Measurements from ENCODE around the gene GOPC.

GOPC gene

DNA sequence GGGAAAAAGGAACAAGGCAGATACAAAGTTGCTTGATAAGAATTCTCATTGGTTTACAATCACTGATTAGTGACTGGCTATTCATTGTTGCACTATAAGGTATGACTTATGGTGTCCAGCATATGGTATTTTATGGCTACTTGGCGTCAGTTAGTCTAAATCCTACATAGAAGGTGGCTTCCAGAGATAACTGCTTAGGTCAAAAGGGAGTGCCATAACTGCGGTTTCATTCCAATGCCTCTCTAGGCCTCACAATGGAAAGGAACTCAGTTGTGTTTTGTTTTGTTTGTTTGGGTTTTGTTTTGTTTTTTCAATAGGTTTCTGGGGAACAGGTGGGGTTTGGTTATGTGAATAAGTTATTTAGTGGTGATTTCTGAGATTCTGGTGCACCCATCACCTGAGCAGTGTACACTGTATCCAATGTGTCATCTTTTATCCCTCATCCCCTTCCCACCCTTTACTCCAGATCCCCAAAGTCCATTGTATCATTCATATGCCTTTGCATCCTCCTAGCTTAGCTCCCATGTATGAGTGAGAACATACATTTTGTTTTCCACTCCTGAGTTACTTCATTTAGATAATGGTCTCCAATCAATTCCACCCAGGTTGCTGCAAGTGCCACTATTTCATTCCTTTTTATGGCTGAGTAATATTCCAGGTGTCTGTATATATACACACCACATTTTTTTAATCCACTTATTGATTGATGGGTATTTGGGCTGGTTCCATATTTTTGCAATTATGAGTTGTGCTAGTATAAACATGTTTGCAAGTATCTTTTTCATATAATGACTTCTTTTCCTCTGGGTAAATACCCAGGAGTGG, 7.0 kb downstream of the GOPC start:
- DNase-seq (ENCODE audit: low read depth in 2 of 2), result no peak

- no peak for DNase-seq (ENCODE audit: low read depth in 2 of 2)
Observed at GRCh38 chr6:117592983-117593759, 9.1 kb downstream of the GOPC start.

DNA sequence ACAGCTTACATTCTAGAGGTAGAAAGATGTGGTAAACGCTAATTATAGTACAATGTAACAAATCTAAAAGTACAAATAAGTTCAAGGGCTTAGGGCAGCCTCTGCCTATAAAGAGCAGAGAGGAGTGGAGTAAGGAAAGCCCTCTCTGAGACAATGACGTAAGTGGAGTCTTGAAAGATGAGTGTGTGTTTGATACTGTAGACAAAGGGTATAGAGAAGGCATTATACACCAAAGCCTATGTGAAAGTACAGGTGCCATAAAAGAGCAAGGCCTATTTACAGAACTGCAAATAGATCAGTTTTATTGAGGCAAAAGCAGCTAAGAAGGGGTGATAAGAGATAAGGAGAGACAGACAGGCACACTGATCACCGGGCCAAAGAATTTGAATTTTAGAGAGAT, 10.9 kb downstream of the GOPC start:
- no peak for DNase-seq (ENCODE audit: low read depth in 2 of 2)

DNA sequence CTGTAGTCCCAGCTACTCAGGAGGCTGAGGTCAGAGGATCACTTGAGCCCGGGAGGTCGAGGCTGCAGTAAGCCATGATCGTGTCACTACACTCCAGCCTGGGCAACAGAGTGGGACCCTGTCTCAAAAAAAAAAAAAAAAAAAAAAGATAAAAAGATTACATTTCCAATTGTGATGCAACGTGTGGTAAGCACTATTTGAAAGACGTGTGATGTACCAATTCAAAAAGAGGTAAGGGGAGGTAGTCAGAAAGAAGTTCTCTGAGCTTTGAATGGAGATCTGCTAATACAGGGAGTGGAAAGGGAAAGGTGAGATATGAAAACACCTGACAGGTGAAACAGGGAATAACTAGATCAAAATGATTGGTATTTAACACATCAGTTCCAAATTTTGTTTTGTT, 11.9 kb downstream of the GOPC start:
- no peak for DNase-seq (ENCODE audit: low read depth in 2 of 2)

GRCh38 chr6:117585647-117586046, 16.7 kb downstream of the GOPC start:
- no peak for DNase-seq (ENCODE audit: low read depth in 2 of 2)

GRCh38 chr6:117574198-117574597, 28.1 kb downstream of the GOPC start:
- no peak for DNase-seq (ENCODE audit: low read depth in 2 of 2)

- DNase-seq (ENCODE audit: low read depth in 2 of 2), result no peak
Observed at GRCh38 chr6:117573006-117573680, 29.2 kb downstream of the GOPC start.

DNA sequence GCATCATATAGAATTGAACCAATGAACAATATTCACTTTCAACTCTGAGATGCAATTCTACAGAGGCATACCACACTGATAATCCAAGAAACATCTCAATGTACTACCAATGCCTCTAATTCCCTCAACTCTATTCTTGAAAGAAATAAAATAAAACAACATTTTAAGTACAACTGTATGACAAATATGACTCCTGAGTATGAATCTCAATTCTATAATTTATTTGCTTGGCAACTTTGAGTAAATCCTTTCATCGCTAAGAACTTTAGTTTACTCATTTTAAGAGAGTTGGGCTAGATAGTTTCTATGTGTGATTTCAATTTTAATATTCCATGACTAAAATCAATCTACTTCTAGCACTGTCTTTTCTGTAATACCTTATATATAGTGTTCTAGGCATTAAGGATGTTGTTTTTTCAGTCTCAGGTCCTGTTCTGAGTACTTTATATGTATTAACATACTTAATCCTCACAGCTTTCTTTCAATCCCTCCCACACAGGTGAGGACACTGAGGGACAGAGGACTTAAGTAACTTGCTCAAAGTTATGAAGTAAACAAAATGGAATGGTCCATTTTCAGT, 33.4 kb downstream of the GOPC start:
- DNase-seq (ENCODE audit: low read depth in 2 of 2), result no peak

DNA sequence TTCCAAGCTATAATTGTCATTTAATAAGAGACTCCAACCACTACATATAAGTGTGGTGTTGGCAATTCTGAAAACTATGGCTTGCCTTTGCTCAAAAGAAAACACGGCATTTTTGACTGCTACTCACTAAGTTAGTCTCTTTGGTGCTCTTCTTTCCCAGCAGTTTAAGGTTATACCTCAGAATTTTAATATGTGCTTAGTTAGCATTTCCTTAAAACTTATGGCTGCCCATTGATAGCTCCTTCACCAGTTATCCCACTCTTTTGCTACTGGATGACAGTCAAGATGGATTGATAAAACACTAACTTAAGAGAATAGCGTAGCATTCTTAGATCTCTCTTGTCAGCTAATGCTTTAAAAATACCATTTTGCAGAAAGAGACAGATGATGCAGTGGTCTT, 34.1 kb downstream of the GOPC start:
- no peak for DNase-seq (ENCODE audit: low read depth in 2 of 2)

DNA sequence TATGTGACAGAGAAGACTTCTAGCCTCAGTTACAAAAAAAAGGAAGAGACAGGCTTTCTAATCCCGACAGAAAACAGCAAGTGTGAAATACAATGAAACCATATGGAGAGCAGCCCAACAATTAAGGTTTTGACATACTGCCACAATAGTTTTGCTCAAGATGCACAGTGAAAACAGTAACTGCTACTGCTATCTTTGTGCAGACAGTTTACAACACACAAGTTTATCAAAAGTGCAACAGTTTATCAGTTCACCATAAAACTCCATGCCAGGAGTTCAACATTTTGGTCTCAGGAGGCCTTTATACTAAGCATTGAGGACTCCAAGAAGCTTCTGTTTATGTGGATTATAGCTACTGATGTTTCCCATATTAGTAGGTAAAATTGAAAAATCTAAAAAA, 37.6 kb downstream of the GOPC start:
- DNase-seq (ENCODE audit: low read depth in 2 of 2), result no peak

DNA sequence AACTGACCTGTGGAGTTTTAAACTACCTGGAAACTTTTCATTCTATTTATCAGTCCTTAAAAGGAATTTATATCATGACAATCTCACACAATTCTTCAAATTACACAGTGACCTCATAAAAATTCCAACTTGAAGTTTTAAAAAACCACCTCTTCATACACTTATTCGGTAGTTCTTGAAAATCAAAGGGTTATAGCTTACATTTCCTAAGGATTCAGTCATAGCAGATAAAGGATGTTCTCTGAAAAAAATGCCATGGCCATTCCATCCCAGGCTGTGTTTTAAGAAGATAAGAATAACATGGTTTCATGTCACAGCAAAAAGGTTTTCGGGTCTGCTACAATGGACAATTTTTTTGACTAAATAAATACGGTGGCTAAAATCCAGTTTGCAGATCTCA, 41.2 kb downstream of the GOPC start:
- DNase-seq (ENCODE audit: low read depth in 2 of 2), result no peak

- DNase-seq (ENCODE audit: low read depth in 2 of 2), result no peak
Observed at GRCh38 chr6:117559299-117559698, 43.0 kb downstream of the GOPC start.

DNA sequence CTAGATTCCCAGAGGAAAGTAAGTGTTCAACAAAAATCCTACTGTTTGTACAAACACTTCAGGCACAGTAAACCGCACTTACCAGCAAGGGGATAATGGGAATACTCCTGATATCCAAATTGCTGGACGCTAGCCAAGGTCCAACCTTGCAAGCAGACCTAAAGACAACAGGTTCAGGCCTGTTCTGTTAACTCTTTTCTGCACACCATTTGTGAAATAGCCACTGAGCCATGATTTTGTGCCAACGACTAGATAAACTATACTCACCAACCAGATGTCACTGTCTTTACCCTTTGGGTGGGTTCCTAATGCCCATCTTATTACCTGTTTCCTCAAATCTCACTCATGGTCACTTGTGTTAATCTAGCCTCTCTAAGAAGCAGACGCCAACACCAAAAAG, 43.5 kb downstream of the GOPC start:
- DNase-seq (ENCODE audit: low read depth in 2 of 2), result no peak

DNA sequence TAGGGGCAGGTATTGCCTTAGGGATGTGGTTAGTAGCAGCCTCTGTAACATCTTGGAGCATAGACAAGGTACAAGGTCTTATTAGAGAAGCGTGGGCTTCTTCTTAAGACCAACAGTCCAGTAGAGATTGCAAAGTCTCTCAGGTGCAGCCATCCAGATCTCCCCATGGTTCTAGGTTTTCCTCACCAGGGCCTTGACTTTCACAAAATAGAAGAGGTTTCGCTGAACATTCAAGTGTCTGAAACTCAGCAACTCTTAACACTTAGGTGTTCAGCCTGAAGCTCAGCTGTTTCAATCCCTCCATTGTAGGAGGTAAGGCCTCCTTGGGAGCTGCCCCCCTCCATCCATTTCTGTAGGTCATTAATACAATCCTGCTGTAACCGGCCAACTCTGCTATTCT, 44.4 kb downstream of the GOPC start:
- no peak for DNase-seq (ENCODE audit: low read depth in 2 of 2)

DNA sequence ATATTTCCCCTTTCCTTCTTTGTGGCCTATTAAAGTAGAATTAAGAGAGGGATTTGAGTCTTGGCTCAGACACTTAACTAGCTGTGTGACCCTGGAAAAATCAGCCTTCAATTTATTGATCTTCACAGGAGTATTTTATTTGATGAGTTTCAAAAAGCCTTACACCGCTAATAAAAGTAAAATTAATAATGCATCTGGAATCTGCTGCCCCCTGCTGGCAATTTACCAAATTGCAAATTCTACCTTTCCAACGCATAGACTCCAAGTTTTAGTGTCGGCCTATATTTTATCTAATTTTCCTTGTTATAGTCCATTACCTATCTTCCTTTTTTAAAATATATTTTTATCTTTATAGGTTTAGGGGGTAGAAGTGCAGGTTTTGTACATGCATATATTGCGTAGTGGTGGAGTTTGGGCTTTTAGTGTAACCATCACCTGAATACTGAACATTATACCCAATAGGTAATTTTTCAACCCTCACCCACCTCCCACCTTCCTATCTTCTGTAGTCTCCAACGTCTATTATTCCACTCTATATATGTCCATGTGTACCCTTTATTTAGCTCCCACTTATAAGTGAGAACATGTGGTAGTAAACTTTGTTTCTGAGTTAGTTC, 46.3 kb downstream of the GOPC start:
- DNase-seq (ENCODE audit: low read depth in 2 of 2), result peak; percentile 11 to 34

- no peak for DNase-seq (ENCODE audit: low read depth in 2 of 2)
Observed at GRCh38 chr6:117555262-117555849, 47.0 kb downstream of the GOPC start.

- DNase-seq (ENCODE audit: low read depth in 2 of 2), result no peak
Observed at GRCh38 chr6:117553142-117553541, 49.2 kb downstream of the GOPC start.

DNA sequence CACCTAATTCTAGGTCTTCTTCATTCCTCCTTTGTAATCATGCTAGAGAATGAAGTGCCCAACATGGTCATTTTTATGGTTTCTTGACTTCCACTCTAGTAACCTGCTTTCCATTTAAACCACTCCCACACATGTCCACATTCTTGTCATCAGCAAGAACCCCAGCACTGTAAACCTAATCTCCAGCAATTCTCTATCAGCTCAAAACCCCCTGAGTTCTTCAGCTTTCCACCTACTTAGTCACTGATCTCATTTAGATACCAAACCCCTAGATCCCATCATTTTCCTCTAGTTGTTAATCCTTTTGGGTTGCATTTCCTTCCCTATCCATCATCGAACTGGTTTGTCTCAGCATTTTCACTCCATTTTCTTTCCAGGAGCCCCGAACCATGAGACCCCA, 49.7 kb downstream of the GOPC start:
- DNase-seq (ENCODE audit: low read depth in 2 of 2), result no peak

DNA sequence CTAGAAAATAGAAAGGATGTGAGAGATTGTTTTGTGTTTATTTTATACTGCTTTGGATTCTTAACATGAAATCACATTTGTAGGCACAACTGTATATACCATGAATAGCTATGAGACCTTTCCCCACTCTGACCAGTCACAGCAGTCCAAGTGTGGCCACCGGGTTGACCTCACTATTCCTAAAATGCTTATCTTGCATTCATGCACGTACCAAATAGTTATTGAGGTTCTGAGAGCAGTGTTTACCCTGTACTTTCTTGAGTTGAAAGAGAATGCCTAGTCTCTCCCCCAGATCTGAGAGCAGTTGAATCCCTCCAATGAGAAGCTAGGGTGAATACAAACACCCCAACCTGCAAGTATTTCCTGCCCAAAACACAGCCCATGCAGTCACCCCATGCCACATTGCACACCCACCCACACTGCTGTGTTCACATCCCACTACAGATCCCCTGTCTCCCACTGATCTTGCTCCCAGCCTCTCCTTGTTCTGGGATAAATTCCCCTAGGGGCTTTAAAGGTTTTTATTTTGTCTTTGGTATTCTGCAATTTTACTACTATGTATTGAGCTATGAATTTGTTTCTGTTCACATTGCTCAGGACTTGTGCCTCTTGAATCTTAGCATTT, 51.6 kb downstream of the GOPC start:
- no peak for DNase-seq (ENCODE audit: low read depth in 2 of 2)

GRCh38 chr6:117550078-117550600, 52.2 kb downstream of the GOPC start:
- DNase-seq (ENCODE audit: low read depth in 2 of 2), result no peak

- peak in 1 of 2 donors; percentile 11 for DNase-seq (ENCODE audit: low read depth in 2 of 2)
Observed at GRCh38 chr6:117549611-117550010, 52.7 kb downstream of the GOPC start.

All from stimulated activated CD8-positive, alpha-beta memory T cell treated with anti-CD3 and anti-CD28 coated beads, Interleukin-7, amount 100 ng/mL, for 1 hour (primary cell).